Left renal pelvis (tissue), 4 donors: ENCODE results near the gene NOL9. TPM values are rescaled to one million over a fixed set of nuclear protein-coding genes. Genes with fewer than 3 reads are reported as not detected.
"Not testable (repeated sequence)": the region's sequence is repeated elsewhere in the genome, so short reads cannot be mapped to it uniquely, and the experiment has no call there.

Experiments used
- DNase-seq, 4 donors: peaks; one replicate each; pipeline ENCODE4 v3.0.0-alpha.2; 2013; ENCODE audit warnings: low read depth in 4 of 4, low spot score in 3 of 4
- polyA plus RNA-seq, 4 donors: library from polyadenylated mRNA; unstranded; fragments of 120-200 nt; gene quantifications; one replicate each; pipeline ENCODE4 v1.2.1, GENCODE V29; 2013; ENCODE audit not compliant: insufficient read length in 4 of 4

The NOL9 gene
- polyA plus RNA-seq, 4 donors, result 15.5 to 23.1 (median 19.3) TPM

DNA sequence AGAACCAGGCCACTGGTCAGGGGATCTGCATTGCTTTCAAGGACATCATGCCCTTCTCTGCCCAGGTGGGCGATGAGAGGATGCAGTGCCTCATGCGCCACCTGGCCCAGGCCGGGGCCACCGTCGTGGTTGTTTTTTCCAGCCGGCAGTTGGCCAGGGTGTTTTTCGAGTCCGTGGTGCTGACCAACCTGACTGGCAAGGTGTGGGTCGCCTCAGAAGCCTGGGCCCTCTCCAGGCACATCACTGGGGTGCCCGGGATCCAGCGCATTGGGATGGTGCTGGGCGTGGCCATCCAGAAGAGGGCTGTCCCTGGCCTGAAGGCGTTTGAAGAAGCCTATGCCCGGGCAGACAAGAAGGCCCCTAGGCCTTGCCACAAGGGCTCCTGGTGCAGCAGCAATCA lies 20.5 kb upstream of the NOL9 start:
- no peak for DNase-seq

DNA sequence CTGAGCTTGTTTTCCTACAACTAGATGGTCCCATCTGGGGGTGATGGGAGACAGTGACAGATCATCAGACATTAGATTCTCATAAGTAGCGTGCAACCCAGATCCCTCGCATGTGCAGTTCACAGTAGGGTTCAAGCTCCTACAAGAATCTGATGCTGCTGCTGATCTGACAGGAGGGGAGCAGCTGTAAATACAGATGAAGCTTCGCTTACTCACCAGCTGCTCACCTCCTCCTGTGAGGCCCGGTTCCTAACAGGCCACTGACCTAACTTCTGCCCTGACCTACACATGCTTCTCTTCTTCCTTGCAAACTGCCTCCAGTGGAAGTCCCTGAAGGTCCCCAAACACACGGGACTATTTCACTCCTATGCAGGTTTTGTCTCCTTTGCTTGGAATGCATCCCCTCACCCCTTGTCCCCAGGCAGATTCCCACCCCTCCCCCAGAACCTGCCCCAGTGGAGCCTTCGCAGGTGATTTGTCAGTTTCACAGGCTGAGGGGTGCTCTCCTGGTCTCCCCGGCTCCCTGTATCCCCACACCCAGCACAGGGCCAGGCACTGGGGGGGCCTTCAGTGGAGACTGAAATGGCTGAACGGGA lies 19.8 kb upstream of the NOL9 start:
- DNase-seq, result no peak

DNA sequence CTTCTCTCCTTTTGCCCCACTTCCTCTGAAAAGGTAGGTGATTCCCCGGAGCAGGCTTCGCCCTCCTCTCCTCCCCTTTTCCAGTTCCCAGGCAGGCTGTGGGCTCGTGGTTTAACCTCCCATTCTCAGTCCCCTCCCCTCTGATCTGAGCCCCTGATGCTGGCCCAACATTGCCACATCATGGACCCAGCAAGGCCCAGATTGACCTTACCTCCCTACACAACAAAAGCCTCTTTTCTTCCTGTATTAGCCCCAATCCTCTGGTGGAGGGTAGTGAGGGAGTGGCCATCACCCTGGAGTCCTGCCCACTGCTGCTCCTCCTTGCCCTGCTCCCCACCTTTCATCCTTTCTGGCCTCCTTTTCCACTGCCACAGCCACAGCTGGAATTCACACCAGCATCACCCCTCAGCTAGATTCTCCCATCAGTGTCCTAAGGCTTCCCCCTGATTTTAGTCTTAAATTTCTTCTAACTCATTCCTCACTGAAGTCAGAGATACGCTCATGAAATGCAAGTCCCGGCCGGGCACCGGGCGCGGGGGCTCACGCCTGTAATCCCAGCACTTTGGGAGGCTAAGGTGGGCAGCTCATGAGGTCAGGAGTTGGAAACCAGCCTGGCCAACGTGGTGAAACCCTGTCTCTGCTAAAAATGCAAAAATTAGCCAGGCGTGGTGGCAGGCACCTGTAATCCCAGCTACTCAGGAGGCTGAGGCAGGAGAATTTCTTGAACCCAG lies 18.5 kb upstream of the NOL9 start:
- no peak for DNase-seq

DNA sequence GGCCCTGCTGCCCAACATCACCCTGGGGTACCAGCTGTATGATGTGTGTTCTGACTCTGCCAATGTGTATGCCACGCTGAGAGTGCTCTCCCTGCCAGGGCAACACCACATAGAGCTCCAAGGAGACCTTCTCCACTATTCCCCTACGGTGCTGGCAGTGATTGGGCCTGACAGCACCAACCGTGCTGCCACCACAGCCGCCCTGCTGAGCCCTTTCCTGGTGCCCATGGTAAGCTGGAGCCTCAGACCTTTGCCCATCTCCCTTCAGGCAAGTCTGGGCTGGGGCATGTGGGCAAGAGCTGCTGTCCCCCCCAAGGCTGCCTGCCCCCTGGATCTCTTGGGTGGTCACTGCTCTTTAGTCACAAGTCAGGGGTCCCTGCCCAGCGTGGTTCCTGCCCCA lies 16.7 kb upstream of the NOL9 start:
- DNase-seq, result no peak

DNA sequence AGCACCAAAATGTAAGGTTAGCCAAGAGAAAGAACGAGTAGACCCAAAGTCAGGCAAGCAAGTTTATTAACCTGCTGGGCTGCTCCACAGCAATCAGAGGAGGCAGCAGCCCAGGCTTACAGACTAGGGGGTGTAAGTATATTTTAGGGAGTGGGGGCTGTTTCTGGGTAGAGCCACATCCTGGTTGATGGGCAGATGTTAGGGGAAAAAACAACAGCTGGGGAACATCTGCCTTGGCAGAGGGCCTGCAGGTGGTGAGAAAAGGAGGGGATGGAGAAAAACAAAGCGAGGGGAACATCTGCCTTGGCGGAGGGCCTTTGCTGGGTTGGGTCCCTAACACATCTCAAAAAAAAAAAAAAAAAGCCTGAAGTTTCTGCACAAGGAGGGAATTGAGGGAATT lies 15.8 kb upstream of the NOL9 start:
- DNase-seq, result no peak

DNA sequence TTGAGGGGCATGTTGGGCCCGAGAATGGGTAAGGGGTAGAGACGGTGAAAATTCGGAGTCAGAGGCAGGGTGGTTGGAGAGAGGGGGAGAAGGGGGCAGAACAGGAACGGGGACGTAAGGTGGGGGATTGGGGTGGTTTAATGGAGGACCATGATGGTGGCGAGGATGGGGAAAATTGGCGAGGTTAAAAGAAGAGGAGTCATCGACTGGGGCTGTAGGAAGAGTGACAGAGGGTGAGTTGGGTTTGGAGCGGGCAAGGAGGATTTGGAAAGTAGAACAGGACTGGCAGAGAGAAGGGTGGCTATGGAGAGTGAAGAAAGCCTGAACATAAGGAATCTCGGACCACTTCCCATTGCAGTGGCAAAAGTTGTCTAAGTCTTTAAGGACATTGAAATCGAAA lies 14.7 kb upstream of the NOL9 start:
- no peak for DNase-seq

DNA sequence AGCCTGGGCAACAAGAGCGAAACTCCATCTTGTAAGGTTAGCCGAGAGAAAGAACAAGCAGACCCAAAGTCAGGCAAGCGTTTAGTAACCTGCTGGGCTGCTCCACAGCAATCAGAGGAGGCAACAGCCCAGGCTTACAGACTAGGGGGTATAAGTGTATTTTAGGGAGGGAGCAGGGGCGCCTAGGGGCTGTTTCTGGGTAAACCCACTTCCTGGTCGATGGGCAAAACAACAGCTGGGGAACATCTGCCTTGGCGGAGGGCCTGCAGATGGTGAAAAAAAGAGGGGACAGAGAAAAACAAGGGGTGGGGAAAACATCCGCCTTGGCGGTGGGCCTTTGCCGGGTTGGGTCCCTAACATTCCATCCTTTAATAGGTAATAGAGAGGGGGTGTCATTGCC lies 6.0 kb upstream of the NOL9 start:
- DNase-seq, result no peak

DNA sequence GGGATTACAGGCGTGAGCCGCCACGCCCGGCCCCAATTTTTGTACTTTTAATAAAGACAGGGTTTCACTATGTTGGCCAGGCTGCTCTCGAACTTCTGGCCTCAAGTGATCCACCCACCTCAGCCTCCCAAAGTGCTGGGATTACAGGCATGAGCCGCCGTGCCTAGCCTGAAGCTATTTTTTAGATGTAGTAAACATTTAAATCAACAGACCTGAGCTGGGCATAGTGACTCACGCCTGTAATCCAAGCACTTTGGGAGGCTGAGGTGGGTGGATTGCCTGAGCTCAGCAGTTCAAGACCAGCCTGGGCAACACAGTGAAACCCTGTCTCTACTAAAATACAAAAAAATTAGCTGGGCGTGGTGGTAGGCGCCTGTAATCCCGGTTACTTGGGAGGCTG lies 4.8 kb upstream of the NOL9 start:
- DNase-seq, result not testable (repeated sequence)

DNA sequence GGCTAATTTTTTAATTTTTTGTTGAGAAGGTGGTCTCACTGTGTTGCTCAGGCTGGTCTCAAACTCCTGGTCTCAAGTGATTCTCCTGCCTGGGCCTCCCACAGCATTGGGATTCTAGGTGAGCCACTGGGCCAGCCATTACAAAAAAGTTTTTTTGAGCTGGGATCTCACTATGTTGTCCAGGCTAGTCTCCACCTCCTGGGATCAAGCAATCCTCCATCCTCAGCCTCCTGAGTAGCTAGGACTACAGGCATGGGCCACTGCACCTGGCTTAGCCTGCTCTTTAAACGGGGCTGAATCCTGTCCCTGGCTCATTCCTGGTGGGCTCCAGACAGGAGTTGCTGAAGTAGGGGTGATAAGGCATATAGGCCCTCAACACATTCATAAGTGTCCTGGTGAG lies 3.3 kb upstream of the NOL9 start:
- no peak for DNase-seq

DNA sequence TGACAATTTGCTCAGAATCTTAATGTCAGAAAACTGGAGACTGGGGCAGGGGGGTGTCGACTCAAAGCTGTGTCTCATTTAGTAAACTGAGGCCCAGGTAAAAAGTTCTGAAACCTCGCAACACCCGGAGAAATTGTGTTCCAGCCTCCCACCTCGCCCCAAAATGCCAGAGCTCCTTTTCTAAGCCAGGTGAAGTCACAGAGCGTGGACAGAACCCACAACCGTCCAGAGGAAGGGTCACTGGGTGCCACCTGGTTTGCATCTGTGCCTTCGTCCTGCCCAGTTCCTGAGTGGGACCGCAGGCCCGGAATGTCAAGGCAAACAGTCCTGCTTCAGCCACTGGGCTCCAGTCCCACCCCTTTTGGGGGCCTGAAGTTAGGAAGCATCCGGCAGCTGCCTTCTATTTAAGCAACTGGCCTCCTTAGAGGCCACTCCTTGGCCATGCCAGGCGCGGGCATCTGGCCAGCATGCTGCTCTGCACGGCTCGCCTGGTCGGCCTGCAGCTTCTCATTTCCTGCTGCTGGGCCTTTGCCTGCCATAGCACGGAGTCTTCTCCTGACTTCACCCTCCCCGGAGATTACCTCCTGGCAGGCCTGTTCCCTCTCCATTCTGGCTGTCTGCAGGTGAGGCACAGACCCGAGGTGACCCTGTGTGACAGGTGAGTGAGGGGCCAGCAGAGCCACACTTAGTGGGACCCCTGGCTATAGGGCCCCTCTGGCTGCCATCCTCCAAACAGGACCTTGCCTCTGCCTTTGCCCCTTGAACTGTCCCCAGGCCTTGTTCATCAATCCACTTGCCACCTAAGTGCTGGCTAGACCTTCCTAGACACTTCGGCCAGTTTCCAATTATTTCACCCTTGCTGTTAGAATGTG lies 830 bp upstream of the NOL9 start, which contains the start of gene TAS1R1:
TAS1R1 (plus strand) TSS at position 401 of the 872 bp plus-strand sequence; CDS start at position 468, 67 bp downstream.
- no peak for DNase-seq

DNA sequence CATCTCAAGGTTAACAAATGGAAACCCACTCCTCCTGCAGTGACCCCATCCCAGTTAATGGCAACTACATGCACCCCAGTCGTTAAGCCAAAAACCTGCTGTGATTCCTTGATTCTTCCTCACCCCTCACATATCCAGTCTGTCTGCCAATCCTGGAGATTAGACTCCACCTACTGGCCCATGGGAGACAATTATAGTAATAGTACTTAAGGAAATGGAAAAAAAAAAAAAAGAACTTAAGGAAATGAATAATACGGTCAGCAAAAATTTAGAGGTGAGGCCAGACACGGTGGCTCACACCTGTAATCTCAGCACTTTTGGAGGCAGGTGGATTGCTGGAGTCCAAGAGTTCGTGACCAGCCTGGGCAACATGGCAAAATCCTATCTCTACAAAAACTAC lies 7.0 kb downstream of the NOL9 start:
- no peak for DNase-seq

DNA sequence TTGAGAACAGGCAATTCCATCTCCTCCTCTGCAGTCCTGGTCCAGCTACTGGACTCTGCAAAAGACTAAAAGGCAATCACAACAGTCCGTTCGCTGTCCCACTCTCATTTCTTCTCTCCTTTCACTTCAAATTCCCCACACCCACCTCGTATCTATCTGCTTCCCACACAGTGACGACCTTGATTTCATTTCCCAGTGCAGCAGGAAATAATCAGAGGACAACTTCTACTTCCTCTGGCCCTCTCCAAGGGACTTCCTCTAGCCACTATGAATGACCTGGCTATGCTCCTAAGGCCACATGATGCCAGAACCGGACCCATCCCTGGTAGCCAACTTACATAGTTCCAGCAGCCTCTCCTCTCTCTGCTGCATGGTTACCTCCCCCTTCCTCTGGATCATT lies 8.0 kb downstream of the NOL9 start:
- no peak for DNase-seq

DNA sequence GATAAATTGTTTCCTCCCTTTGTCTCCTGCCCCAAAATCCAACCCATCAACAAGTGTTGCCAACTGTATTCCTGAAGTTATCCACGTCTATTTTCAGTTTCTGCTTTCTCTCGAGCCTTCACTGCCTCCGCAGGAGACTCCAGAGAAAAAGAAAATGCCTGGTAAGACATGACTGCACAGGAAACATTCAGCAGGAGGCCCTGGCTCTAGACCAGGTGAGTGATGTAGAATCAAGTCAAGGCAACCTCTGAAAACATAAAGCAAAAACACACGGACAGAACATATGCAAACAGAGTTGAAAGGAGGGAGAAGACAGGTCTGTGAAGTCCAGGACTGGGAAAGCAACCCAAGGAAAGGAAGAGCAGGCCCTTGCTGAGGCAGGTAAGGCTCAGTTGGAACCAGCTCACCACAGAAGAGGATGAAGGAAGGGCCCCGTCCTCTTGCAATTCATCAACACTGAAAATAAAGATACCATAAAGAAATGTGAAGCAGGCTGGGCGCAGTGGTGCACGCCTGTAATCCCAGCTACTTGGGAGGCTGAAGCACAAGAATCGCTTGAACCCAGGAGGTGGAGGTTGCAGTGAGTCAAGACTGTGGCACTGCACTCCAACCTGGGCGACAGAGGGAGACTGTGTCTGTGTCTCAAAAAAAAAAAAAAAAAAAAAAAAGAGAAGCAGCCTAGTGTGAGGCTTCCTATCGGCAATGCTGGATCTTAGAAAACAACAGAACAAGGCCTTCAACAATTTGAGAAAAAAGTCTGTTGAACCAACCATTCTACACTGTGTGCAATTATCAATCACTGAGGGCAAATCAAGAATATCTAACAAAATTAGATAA lies 8.8 kb downstream of the NOL9 start:
- DNase-seq, result no peak

DNA sequence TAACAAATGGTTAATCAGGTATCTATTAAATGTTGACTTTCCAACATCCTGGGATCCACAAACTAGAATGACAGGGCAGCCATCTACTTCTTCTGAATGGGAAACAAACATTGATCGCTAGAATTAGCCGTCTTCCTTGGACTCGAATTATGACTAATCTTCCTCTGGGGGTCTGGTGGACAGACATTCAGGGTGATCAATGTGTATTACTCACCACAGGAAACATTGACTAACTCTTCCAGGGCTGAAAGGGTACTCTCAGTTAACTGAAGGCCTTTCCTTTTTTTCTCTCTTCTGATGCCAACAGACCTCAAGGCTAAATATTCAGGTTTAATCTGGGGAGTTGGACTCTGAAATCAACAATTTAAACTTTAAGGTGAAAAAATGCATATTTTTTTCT lies 9.5 kb downstream of the NOL9 start:
- DNase-seq, result no peak

DNA sequence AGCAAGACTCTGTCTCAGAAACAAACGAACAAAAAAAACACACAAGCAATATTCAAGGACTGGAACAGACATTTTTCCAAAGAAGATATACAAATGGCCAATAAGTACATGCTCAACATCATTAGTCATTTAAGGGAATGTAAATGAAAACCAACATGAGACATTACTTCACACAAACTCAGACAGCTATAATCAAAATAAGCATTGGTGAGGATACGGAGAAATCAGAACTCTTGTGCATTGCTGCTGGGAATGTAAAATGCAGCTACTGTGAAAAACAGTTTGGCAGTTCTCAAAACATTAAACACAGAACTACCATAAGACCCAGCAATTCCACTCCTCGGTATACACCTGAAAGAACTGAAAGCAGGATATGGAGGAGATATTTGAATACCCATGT lies 15.4 kb downstream of the NOL9 start:
- no peak for DNase-seq

DNA sequence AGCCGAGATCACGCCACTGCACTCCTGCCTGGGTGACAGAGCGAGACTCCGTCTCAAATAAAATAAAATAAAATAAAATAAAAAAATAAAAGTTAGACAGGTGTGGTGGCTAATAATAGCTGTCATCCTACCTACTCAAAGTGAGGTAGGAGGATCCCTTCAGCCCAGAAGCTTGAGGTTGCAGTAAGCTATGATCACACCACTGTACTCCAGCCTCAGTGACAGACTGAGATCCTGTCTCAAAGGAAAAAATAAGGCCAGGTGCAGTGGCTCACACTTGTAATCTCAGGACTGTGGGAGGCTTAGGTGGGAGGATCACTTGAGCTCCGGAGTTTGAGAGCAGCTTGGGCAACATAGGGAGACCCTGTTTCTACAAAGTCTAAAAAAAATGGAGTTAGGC lies 18.0 kb downstream of the NOL9 start:
- no peak for DNase-seq

DNA sequence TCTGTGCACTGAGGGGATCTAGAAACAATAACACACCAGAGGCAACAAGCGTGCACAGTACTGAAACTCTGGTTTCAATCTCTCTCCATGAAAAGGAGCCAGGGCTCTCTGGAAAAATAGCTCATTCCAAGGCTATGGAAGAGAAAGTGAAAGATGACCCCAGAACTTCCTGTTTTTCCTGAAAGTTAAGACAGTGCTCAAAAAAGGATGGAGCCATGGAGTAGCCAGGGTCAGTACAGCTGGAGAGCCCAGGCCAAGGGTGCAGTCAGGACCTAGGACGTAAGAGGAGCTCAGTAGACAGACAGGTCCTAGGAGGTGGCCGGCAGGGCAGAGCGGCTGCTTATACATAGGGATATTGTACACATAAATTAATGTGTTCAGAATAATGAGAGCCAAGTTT lies 19.1 kb downstream of the NOL9 start:
- DNase-seq, result no peak

DNA sequence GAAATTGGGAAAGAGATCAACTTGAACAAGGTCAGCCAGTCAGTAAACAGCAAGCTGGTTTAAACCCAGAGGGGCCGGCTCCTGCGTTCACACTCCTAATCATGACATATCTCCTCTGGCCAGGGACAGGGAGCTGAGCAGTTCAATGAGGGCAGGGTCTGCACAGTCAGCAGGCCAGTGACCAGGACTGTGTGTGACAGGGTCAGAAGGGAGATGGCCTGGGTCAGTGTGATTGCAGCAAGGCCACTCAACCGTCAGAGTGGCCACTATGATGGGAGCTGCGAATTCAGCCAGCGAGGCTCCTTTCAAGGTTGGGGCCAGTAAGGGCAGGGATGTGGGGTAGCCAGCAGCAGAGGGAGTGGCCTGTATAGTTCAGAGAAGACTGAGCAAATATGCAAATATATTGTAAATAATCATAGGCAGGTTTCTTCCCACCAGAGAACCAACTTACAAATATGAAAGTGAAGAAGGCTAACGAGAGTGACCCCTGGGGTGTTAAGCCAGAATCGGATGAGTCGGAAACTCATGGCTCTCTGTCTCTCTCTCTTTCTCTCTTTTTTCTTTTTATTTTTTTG lies 20.0 kb downstream of the NOL9 start:
- DNase-seq, result no peak

DNA sequence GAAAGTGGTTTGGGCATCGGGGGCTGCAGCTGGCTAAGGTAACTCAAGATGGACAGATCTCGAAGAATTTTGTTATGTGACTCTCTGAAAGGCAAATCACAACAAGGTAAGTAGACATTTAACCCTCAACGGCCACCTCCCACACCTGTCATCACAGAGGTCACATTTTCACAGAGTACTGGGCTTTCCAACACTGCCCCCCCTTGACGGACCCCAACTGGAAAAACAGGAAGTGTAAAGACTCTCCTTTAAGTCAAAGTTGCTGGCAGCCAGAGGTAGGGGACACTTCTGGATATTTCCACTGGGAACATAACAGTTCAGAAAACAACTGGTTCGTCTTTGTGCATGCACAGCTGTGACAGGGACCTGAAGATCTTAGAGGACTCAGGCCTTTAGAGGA lies 22.3 kb downstream of the NOL9 start:
- no peak for DNase-seq

DNA sequence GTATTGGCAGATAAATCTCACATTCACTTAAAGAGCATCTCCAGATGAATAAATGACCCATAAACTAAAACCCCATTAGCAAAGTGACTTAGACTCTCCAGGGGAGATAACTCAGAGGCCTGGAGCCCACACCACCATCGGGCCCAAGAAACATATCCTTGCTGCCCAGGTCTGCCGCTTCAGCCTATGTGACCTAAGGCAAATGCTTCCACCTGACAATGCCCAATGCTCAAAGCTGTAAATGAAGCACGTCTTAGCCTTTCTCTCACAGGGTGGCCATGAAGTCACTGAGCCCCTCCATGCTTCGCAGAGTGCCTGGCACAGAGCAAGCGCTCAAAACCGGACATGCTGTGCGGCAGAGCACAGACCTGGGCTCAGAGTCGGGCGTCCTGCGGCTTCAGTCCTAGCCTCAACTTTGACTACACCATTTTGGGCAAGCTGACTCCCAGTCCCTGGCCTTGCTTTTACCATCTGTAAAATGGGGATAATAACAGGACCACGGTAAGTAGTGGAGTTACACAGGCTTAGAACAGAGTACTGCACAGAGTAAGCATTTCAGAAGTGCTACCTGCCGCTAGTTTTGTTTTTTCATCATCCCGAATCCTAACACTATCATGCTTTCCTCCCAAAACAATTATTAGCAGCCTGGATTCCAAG lies 23.7 kb downstream of the NOL9 start:
- no peak for DNase-seq
